Measurements from ENCODE around the gene GOLPH3L. TPM values are rescaled to one million over a fixed set of nuclear protein-coding genes. Genes with fewer than 3 reads are reported as not detected.
A peak's percentile ranks its signal among the peaks of the same experiment; 100 is the strongest.

Gene GOLPH3L
- total and polyA plus RNA-seq, 2 of the 13 experiments (the other 11 are each of a cell fraction or from before 2014, with no cell fraction given) = 8.2 to 12.8 TPM

- no peak for TF ChIP-seq SRSF4 (IDR thresholded peaks at IDR 0.05; ENCODE audit: low read depth, low read length, poor library complexity, severe bottlenecking)
- TF ChIP-seq TBP (CRISPR knock-in tag; IDR thresholded peaks at IDR 0.05) = no peak
- no peak for TF ChIP-seq ZNF660 (CRISPR knock-in tag; IDR thresholded peaks at IDR 0.05; ENCODE audit: borderline replicate concordance, low read depth)
- TF ChIP-seq ATF6 (CRISPR knock-in tag; conservative IDR thresholded peaks at IDR 0.05) = no peak
- no peak; the same call in 1 of the 2 replicates for TF ChIP-seq ZNF329 (CRISPR knock-in tag; IDR thresholded peaks at IDR 0.05; ENCODE audit: low read depth)
- TF ChIP-seq ZNF281 (CRISPR knock-in tag; IDR thresholded peaks at IDR 0.05; ENCODE audit: borderline replicate concordance) = 0 out of 2 replicates have a peak, but pooled peaks have one; percentile 30
- 0 out of 4 replicates have a peak, but pooled peaks of 1 of the 2 experiments have one; percentile 28 for TF ChIP-seq EP300 (IDR thresholded peaks at IDR 0.05; ENCODE audit: low read depth in 2 of 2, low read length in 2 of 2)
- no peak for TF ChIP-seq EP300 (CRISPR knock-in tag; IDR thresholded peaks at IDR 0.05; ENCODE audit: borderline replicate concordance)
- no peak for TF ChIP-seq SIN3A (IDR thresholded peaks at IDR 0.05; ENCODE audit: borderline replicate concordance, low read depth, low read length)
- TF ChIP-seq ZNF549 (CRISPR knock-in tag; IDR thresholded peaks at IDR 0.05) = no peak
- no peak for TF ChIP-seq ZNF644 (CRISPR knock-in tag; IDR thresholded peaks at IDR 0.05; ENCODE audit: low read depth)
- TF ChIP-seq HES4 (CRISPR knock-in tag; IDR thresholded peaks at IDR 0.05; ENCODE audit: borderline replicate concordance) = peak; percentile 44; the same call in 1 of the 2 replicates
- peak; percentile 92; the same call in 1 of the 2 replicates for TF ChIP-seq MEIS1 (CRISPR knock-in tag; IDR thresholded peaks at IDR 0.05; ENCODE audit: borderline replicate concordance)
- TF ChIP-seq ZNF782 (CRISPR knock-in tag; IDR thresholded peaks at IDR 0.05; ENCODE audit: borderline replicate concordance) = no peak
- peak; percentile 18; the same call in 1 of the 2 replicates for TF ChIP-seq ZNF614 (CRISPR knock-in tag; IDR thresholded peaks at IDR 0.05; ENCODE audit: borderline replicate concordance)
- TF ChIP-seq ZNF343 (CRISPR knock-in tag; IDR thresholded peaks at IDR 0.05) = no peak
- TF ChIP-seq ZNF10 (CRISPR knock-in tag; IDR thresholded peaks at IDR 0.05; ENCODE audit: borderline replicate concordance, low read depth) = no peak
- TF ChIP-seq STAG1 (CRISPR knock-in tag; IDR thresholded peaks at IDR 0.05) = no peak
- no peak for TF ChIP-seq ZNF3 (CRISPR knock-in tag; IDR thresholded peaks at IDR 0.05)
- peak; percentile 74 for TF ChIP-seq THAP11 (CRISPR knock-in tag; IDR thresholded peaks at IDR 0.05)
- no peak for TF ChIP-seq SYNCRIP (IDR thresholded peaks at IDR 0.05; ENCODE audit: insufficient read depth, low read depth, low read length)
These were observed 67.6 kb downstream of the GOLPH3L start, which contains the start of gene ENSA (continued) for GRCh38 chr1:150629115-150629928.
